Stomach smooth muscle (tissue), 2 donors: ENCODE measurements around the gene RNF13.
"Not testable (repeated sequence)": the region's sequence is repeated elsewhere in the genome, so short reads cannot be mapped to it uniquely, and the experiment has no call there.

ENCODE experiments used
- H3K27ac ChIP-seq: one replicate; pipeline ENCODE4 v1.7.0; 2013; ENCODE audit warnings: mild to moderate bottlenecking, low read length, inconsistent platforms
- H3K27me3 ChIP-seq, 2 donors: one replicate each; pipeline ENCODE4 v1.7.0; 2013; ENCODE audit warnings: low read length in 2 of 2; ENCODE audit not compliant: insufficient read depth in 2 of 2, control insufficient read depth in 1 of 2
- H3K36me3 ChIP-seq, 2 donors: one replicate each; pipeline ENCODE4 v1.7.0; 2013; ENCODE audit warnings: low read length in 2 of 2; ENCODE audit not compliant: control insufficient read depth in 2 of 2, insufficient read depth in 2 of 2
- H3K4me1 ChIP-seq: one replicate; pipeline ENCODE4 v1.7.0; 2013; ENCODE audit warnings: low read length; ENCODE audit not compliant: control insufficient read depth, insufficient read depth
- H3K4me3 ChIP-seq, 2 donors: one replicate each; pipeline ENCODE4 v1.7.0; 2013; ENCODE audit warnings: low read length in 2 of 2
- H3K9ac ChIP-seq, 2 donors: one replicate each; pipeline ENCODE4 v1.7.0; 2013; ENCODE audit warnings: low read length in 2 of 2, mild to moderate bottlenecking in 1 of 2
- H3K9me3 ChIP-seq, 2 donors: one replicate each; pipeline ENCODE4 v1.7.0; 2013; ENCODE audit warnings: low read length in 2 of 2; ENCODE audit not compliant: control insufficient read depth in 2 of 2
- donor health status: healthy.
- donor health status: Pancreatic carcinoma.

Gene RNF13

GRCh38 chr3:149967086-149967685 is 154.2 kb downstream of the RNF13 start:
- no peaks in the 10 kb centered on the region for H3K9me3 ChIP-seq
- no peak overlapping the region for H3K27ac ChIP-seq
- H3K4me1 ChIP-seq: peaks cover 13% of the 10 kb centered on the region
- H3K9ac ChIP-seq: no peak overlapping the region
- H3K36me3 ChIP-seq: no peaks in the 10 kb centered on the region
- H3K4me3 ChIP-seq: no peak overlapping the region
- no peaks in the 10 kb centered on the region for H3K27me3 ChIP-seq

DNA sequence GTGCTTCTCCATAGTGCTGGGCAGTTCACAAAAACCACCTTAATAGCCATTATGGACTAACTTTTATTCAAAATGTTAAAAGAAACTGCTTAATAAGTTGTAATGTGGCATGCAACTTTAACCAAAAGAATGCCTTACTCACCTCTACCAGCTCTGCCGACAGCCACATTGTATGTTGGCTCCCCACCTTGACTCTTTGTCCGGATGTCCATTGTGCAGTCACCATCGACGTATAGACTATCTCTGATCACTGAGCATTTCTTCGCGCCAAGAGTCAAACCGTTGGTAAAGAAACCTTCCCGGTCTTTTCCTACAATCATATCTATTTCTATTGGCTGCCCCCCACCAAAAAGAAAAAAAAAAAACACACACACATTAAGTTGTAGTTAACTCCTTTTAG is 155.2 kb downstream of the RNF13 start:
- no peaks in the 10 kb centered on the region for H3K36me3 ChIP-seq
- H3K9ac ChIP-seq: peak overlapping the region; percentile 55 to 70
- H3K4me3 ChIP-seq: peak overlapping the region; percentile 70 to 84

DNA sequence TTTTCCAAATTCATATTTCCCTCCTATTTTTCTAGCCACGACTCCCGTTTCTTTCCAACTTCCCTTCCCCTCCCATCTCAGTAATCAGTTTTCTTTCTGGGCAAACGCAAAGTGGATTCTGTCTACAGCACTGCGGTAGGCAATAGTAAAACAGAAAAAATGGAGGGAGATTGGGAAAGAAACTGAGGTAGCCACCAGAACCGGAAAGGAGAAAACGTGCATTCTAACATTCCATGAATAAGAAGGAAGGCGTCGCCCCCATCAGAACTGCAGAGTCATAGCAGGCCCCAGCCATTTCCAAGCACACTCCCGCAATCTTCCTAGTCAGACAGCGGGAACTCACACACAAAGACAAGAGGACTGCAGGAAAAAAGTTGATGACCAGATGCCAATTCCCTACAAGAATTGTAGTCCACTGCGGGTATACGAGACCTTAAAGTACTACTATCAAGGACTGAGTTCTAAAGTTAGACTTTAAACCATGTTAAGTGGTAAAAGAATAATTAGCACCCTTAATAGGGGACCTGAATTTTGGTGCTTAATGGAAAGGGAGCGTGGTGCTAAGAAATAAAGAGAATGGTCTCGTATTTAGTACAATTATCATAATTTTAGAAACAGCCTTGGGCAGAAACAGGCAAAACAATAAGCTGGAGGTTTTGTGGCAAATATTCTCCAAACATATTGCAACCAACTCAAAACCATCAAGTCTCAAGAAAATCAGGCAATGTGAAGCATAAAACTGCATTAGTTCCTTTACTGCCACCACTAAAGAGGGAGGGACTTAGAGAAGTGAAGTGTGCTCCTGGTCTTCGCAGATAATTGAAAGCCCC is 156.3 kb downstream of the RNF13 start:
- no peaks in the 10 kb centered on the region for H3K9me3 ChIP-seq
- H3K4me3 ChIP-seq: peak overlapping the region; percentile 70 to 84
- H3K27me3 ChIP-seq: no peaks in the 10 kb centered on the region
- peaks cover 10% of the 10 kb centered on the region for H3K4me1 ChIP-seq
- H3K36me3 ChIP-seq: no peaks in the 10 kb centered on the region
- H3K27ac ChIP-seq: peak overlapping the region; percentile 87
- H3K9ac ChIP-seq: peak overlapping the region; percentile 55 to 70

More for the DNA sequence above, 155.2 kb downstream of the RNF13 start:
- Histone ChIP-seq H3K27ac (peak overlapping the region; percentile 13), H3K4me1 (peaks cover 13% of the 10 kb centered on the region), H3K27me3 (no peaks in the 10 kb centered on the region), H3K9me3 (no peaks in the 10 kb centered on the region)

GRCh38 chr3:149969940-149970715 is 157.1 kb downstream of the RNF13 start:
- Histone ChIP-seq H3K4me1 (peaks cover 4% of the 10 kb centered on the region), H3K36me3 (no peaks in the 10 kb centered on the region), H3K4me3 (peak overlapping the region; percentile 70 to 84), H3K27ac (peak overlapping the region; percentile 87), H3K9ac (peak overlapping the region; percentile 70 to 78), H3K27me3 (no peaks in the 10 kb centered on the region), H3K9me3 (no peaks in the 10 kb centered on the region)

DNA sequence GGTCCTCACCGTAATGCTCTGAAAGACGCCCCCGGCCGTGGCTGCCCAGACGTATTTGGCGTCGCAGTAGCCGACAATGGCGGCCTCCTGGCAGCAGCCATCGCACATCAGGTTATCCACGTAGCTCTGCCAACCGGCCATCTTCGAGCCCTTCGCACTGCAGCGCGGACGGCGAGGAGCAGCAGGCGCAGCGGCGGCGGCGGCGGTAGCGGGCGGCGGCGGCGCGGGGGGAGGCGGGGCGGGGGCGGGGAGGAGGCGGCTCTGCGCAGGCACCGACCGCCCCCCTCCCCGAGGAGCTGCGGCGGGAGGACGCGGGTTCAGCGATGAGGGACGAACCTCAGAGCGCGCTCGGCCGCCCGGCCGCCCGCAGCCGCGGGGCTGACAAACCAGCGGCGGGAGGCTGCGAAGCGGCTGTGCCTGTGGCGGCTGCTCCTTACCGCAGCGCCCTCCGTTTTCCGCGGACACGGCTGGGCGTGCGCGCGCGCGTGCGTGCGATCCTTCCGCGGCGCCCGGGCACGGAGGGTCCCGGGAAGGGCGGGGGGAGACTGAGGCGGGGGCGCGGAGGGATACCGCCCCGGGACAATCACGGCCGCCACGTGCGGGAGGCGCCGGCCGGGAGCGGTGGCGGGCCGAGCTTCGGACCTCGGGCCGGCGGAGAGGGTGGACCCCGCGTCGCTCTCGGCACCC is 157.8 kb downstream of the RNF13 start, which contains the start of gene PFN2:
Gene PFN2, minus strand, starts transcription at position 180 of the 687 bp plus-strand sequence. Its CDS starts 39 bp downstream, at position 141.
- Histone ChIP-seq H3K4me3 (peak within 1 kb of the TSS; percentile 84 to 89), H3K9ac (peak within 1 kb of the TSS; percentile 78 to 89), H3K9me3 (no peaks in the 10 kb centered on the region), H3K36me3 (no peaks in the 10 kb centered on the region), H3K27me3 (no peaks in the 10 kb centered on the region), H3K4me1 (peaks cover 4% of the 10 kb centered on the region), H3K27ac (peak within 1 kb of the TSS; percentile 87)

- Histone ChIP-seq H3K9me3 (no peaks in the 10 kb centered on the region), H3K4me1 (peaks cover 4% of the 10 kb centered on the region), H3K9ac (peak overlapping the region; percentile 73 to 89), H3K27ac (peak overlapping the region; percentile 79), H3K4me3 (peak overlapping the region; percentile 84 to 89), H3K36me3 (no peaks in the 10 kb centered on the region), H3K27me3 (no peaks in the 10 kb centered on the region)
These were observed 158.5 kb downstream of the RNF13 start for GRCh38 chr3:149971403-149972075.

- H3K4me3 ChIP-seq: no peak overlapping the region
- H3K9ac ChIP-seq: no peak overlapping the region
- no peaks in the 10 kb centered on the region for H3K4me1 ChIP-seq
These were observed 162.9 kb downstream of the RNF13 start for GRCh38 chr3:149975919-149976318.

GRCh38 chr3:149977386-149977785 is 164.4 kb downstream of the RNF13 start:
- Histone ChIP-seq H3K9me3 (no peaks in the 10 kb centered on the region), H3K36me3 (no peaks in the 10 kb centered on the region), H3K4me1 (no peaks in the 10 kb centered on the region), H3K4me3 (no peak overlapping the region), H3K9ac (no peak overlapping the region), H3K27me3 (no peaks in the 10 kb centered on the region), H3K27ac (no peak overlapping the region)

More at GRCh38 chr3:149975919-149976318, 162.9 kb downstream of the RNF13 start:
- H3K27ac ChIP-seq: no peak overlapping the region
- no peaks in the 10 kb centered on the region for H3K9me3 ChIP-seq
- H3K36me3 ChIP-seq: no peaks in the 10 kb centered on the region
- H3K27me3 ChIP-seq: no peaks in the 10 kb centered on the region

- H3K9me3 ChIP-seq: not testable (repeated sequence)
These were observed 169.0 kb downstream of the RNF13 start for GRCh38 chr3:149981979-149982378.

GRCh38 chr3:149983053-149983452 is 170.0 kb downstream of the RNF13 start:
- H3K9me3 ChIP-seq, H3K36me3 ChIP-seq, H3K4me1 ChIP-seq, H3K27ac ChIP-seq, H3K9ac ChIP-seq, H3K27me3 ChIP-seq, H3K4me3 ChIP-seq: not testable (repeated sequence)

More at GRCh38 chr3:149981979-149982378, 169.0 kb downstream of the RNF13 start:
- not testable (repeated sequence) for H3K27ac ChIP-seq, H3K27me3 ChIP-seq, H3K4me1 ChIP-seq, H3K4me3 ChIP-seq, H3K36me3 ChIP-seq, H3K9ac ChIP-seq
